GM15510 (cell line): ENCODE data around the gene SLC23A2.

Experiments
- POLR2A ChIP-seq: IDR thresholded peaks from 3 replicates; pipeline ENCODE4 v1.6.1; 2011; ENCODE audit warnings: borderline replicate concordance; ENCODE audit not compliant: insufficient read length; ENCODE audit errors: extremely low read depth

SLC23A2 gene

GRCh38 chr20:4886771-4887527, 114.4 kb downstream of the SLC23A2 start:
- TF ChIP-seq POLR2A, result no peak

GRCh38 chr20:4885877-4886276, 115.4 kb downstream of the SLC23A2 start:
- no peak for TF ChIP-seq POLR2A

GRCh38 chr20:4883546-4883945, 117.8 kb downstream of the SLC23A2 start:
- no peak for TF ChIP-seq POLR2A

GRCh38 chr20:4883051-4883450, 118.3 kb downstream of the SLC23A2 start:
- TF ChIP-seq POLR2A, result no peak

- no peak for TF ChIP-seq POLR2A
These were observed 120.1 kb downstream of the SLC23A2 start for GRCh38 chr20:4881006-4881730.

GRCh38 chr20:4880051-4880450, 121.3 kb downstream of the SLC23A2 start:
- TF ChIP-seq POLR2A, result no peak

- no peak for TF ChIP-seq POLR2A
These were observed 124.6 kb downstream of the SLC23A2 start for GRCh38 chr20:4876731-4877130.

GRCh38 chr20:4876301-4876700, 125.0 kb downstream of the SLC23A2 start:
- TF ChIP-seq POLR2A, result no peak

- TF ChIP-seq POLR2A, result no peak
These were observed 125.7 kb downstream of the SLC23A2 start for GRCh38 chr20:4875578-4876067.

- no peak for TF ChIP-seq POLR2A
These were observed 127.9 kb downstream of the SLC23A2 start for GRCh38 chr20:4873396-4873795.

GRCh38 chr20:4871486-4871885, 129.8 kb downstream of the SLC23A2 start:
- no peak for TF ChIP-seq POLR2A

- TF ChIP-seq POLR2A, result no peak
These were observed 130.4 kb downstream of the SLC23A2 start for GRCh38 chr20:4870906-4871305.

GRCh38 chr20:4869290-4870193, 131.8 kb downstream of the SLC23A2 start:
- no peak for TF ChIP-seq POLR2A

GRCh38 chr20:4867051-4867450, 134.3 kb downstream of the SLC23A2 start:
- no peak for TF ChIP-seq POLR2A

- no peak for TF ChIP-seq POLR2A
These were observed 134.9 kb downstream of the SLC23A2 start for GRCh38 chr20:4866429-4866828.

GRCh38 chr20:4864311-4864752, 137.0 kb downstream of the SLC23A2 start:
- TF ChIP-seq POLR2A, result no peak

- TF ChIP-seq POLR2A, result no peak
These were observed 138.6 kb downstream of the SLC23A2 start for GRCh38 chr20:4862661-4863060.
